ENCODE data around the gene PTDSS2. TPM values are rescaled to one million over a fixed set of nuclear protein-coding genes. Genes with fewer than 3 reads are reported as not detected.

Gene PTDSS2
- total and polyA plus RNA-seq, 10 of the 15 experiments (the other 5 are each of a cell fraction or from before 2014, with no cell fraction given): 0.39 to 21.1 (median 10.8) TPM

DNA sequence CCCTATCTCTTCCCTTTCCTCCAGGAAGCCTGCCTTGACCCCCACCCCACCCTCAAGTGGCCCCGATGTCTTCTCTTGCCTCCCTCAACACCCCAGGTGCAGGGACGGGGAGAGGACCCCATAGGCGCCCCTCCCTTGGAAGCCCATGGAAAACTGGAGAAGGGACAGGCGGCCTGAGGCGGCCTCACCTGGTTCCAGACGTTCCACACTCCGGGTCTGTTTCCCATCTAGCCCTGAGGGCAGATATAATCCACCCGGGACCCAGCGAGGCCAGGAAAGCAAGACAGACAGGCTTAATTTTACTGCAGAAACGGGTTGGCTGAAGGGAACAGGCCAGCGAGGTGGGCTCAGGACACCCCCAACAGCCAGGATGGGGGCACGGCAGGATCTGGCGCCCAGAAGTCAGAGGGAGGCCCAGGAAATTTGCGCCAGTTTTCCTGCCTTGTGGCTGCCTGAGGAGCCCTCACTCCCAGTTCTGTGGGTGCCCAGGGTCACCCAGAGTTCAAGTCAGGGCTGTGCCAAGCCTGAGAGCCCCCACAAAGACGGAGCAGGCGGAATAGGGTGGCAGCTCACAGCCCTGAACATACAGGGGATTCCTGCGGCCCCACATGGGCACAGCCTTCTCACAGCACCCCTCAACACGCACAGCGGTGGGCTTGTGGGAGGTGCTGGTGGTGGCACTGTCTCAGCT, 32.3 kb upstream of the PTDSS2 start:
- ChIA-PET CTCF (no interaction called here), RAD21 (ENCODE audit: unreplicated experiment) (no interaction called here), POLR2A (no interaction called here), SMC1A (ENCODE audit: uncharacterized antibody, unreplicated experiment) (no interaction called here)
- intact Hi-C loops (cut with micrococcal nuclease; ENCODE audit: unreplicated experiment): no loop called here
- no peaks in the 10 kb centered on the region for H3K36me3 ChIP-seq (ENCODE audit: control insufficient read depth in 2 of 2, insufficient read depth in 2 of 2, low read length in 1 of 2)
- no peak overlapping the region for H3K4me3 ChIP-seq
- H3K9me3 ChIP-seq (replicated peaks; ENCODE audit: control insufficient read depth, insufficient read depth, low read length): no peaks in the 10 kb centered on the region
- 73% methylated on average over 19 of the region's 19 CpGs for WGBS (ENCODE audit: insufficient coverage, insufficient replicate concordance, low lambda C conversion rate, missing lambda C conversion rate)
- H3K79me2 ChIP-seq (ENCODE audit: control insufficient read depth, insufficient read depth, low read length): no peaks in the 10 kb centered on the region
- no peaks in the 10 kb centered on the region for H3K27me3 ChIP-seq (replicated peaks in 1 of 2; ENCODE audit: control insufficient read depth in 2 of 2, insufficient read depth in 2 of 2, low read length in 1 of 2)
- H3K27ac ChIP-seq (ENCODE audit: control insufficient read depth, insufficient read depth): no peak overlapping the region
- ATAC-seq (no peak), FAIRE-seq (no peak), DNase-seq (ENCODE audit: low read depth, low spot score) (no peak)
- in situ Hi-C loops (cut with MboI): no loop called here
- no peak overlapping the region; the same call in 1 of the 2 replicates for H3K4me2 ChIP-seq (ENCODE audit: control insufficient read depth, insufficient read depth)
- BruUV-seq (replicated peaks): no TSS peak
- no peak overlapping the region for H2AFZ ChIP-seq (ENCODE audit: control insufficient read depth, low read depth, low read length)
- TF ChIP-seq ZNF384 (IDR thresholded peaks at IDR 0.05; ENCODE audit: borderline replicate concordance, low read depth, low read length) (no peak), TCF3 (IDR thresholded peaks at IDR 0.05; ENCODE audit: borderline replicate concordance, insufficient read depth, low read depth, low read length) (no peak), NBN (IDR thresholded peaks at IDR 0.05) (no peak)
- TF ChIP-seq, protein P1, sequence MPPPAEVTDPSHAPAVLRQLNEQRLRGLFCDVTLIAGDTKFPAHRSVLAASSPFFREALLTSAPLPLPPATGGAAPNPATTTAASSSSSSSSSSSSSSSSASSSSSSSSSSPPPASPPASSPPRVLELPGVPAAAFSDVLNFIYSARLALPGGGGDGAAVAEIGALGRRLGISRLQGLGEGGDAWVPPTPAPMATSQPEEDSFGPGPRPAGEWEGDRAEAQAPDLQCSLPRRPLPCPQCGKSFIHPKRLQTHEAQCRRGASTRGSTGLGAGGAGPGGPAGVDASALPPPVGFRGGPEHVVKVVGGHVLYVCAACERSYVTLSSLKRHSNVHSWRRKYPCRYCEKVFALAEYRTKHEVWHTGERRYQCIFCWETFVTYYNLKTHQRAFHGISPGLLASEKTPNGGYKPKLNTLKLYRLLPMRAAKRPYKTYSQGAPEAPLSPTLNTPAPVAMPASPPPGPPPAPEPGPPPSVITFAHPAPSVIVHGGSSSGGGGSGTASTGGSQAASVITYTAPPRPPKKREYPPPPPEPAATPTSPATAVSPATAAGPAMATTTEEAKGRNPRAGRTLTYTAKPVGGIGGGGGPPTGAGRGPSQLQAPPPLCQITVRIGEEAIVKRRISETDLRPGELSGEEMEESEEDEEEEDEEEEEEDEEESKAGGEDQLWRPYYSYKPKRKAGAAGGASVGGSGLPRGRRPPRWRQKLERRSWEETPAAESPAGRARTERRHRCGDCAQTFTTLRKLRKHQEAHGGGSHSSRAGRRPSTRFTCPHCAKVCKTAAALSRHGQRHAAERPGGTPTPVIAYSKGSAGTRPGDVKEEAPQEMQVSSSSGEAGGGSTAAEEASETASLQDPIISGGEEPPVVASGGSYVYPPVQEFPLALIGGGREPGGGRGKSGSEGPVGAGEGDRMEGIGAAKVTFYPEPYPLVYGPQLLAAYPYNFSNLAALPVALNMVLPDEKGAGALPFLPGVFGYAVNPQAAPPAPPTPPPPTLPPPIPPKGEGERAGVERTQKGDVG (CRISPR knock-in tag; IDR thresholded peaks at IDR 0.05): no peak
- H3K9ac ChIP-seq (ENCODE audit: control insufficient read depth, insufficient read depth, low read length): no peak overlapping the region
- peaks cover 8% of the 10 kb centered on the region for H3K4me1 ChIP-seq (ENCODE audit: control insufficient read depth, insufficient read depth, low read length)
- no peaks in the 10 kb centered on the region for H4K20me1 ChIP-seq (ENCODE audit: control insufficient read depth, insufficient read depth)

All from GM12878 (cell line).